GM12865 (cell line): ENCODE data around the gene JAM2.

Source experiments
- DNase-seq: peaks from one replicate; pipeline ENCODE4 v3.0.0; 2010; ENCODE audit warnings: low read depth
- H3K4me3 ChIP-seq: 2 replicates; pipeline ENCODE4 v1.5.1; 2011; ENCODE audit warnings: mild to moderate bottlenecking, low read depth, low read length, control low read depth
- TF ChIP-seq, protein P1 (sequence below): IDR thresholded peaks from 2 replicates; pipeline ENCODE4 v1.5.1; 2011; ENCODE audit warnings: low read length, control low read depth, low read depth, inconsistent platforms; ENCODE audit not compliant: insufficient read depth; ENCODE audit errors: missing control alignments

Gene JAM2

DNA sequence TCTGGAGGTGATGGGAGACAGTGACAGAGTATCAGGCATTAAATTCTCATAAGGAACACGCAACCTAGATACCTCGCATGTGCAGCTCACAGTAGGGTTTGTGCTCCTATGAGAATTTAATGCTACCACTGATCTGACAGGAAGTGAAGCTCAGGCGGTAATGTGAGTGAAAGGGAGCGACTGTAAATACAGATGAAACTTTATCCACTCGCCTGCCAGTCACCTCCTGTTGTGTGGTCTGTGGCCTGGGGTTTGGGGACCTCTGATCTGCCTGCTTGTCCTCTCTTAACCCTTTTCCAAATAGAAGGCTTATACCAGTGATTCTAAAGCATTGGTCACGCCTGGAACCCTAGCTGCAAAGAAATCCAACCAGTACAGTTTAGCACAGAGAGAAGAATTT, 111.0 kb downstream of the JAM2 start:
- H3K4me3 ChIP-seq = no peak overlapping the region
- DNase-seq = no peak
- TF ChIP-seq, protein P1, sequence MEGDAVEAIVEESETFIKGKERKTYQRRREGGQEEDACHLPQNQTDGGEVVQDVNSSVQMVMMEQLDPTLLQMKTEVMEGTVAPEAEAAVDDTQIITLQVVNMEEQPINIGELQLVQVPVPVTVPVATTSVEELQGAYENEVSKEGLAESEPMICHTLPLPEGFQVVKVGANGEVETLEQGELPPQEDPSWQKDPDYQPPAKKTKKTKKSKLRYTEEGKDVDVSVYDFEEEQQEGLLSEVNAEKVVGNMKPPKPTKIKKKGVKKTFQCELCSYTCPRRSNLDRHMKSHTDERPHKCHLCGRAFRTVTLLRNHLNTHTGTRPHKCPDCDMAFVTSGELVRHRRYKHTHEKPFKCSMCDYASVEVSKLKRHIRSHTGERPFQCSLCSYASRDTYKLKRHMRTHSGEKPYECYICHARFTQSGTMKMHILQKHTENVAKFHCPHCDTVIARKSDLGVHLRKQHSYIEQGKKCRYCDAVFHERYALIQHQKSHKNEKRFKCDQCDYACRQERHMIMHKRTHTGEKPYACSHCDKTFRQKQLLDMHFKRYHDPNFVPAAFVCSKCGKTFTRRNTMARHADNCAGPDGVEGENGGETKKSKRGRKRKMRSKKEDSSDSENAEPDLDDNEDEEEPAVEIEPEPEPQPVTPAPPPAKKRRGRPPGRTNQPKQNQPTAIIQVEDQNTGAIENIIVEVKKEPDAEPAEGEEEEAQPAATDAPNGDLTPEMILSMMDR = no peak

DNA sequence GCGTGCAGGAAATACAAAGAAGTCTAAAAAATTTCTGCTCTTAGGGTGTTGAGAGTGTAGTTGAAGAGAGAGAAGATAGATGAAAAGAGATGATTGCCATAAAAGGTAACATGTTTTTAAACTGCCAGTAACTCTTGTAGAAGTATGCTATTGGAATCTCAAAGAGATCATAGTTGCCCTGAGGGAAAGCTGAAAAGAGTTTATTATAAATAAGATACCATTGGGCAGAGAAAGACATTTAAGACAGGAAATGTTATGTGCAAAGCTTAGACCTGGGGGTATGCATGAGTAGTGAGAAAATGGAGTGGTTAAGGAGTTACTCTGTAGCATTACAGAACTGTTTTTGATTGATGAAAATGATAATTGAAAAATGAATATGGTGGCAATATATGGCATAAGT, 113.4 kb downstream of the JAM2 start:
- TF ChIP-seq, protein P1 = no peak
- no peak for DNase-seq
- H3K4me3 ChIP-seq = no peak overlapping the region

DNA sequence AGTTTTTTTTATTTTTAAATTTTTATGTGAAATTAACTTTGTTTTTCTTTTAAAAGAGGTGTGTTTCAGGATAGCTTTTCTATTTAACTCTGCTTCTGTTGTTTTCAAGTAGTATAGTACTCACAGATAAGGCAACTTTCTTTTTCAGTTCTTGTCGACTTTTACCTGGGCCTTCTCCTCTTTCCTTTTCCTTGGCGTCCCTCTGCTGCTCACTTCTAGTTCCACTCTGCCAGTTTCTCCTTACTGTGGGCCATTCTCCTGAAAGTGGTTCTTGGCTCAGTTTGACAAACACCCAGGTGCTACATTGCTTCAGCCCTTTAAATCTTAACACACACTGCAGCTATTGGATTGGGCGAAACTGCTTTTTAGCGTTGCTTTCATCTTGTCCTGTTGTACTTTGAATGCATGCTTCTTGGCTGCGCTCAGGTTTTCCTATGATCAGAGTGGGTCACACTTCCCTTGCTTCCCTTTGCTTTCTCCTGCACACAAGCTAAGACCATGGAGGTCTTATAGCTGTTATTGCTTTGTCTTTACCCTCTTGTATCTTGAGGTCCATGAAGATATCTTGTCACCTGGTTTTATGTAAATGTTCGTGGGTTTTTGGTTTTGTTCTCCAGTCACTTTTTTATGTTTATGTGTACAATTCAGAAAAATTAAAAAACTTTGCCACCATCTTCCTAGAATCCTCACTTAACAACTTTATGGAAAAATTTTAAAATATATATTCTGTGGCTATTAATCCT, 117.3 kb downstream of the JAM2 start:
- TF ChIP-seq, protein P1 = no peak
- DNase-seq = no peak
- no peak overlapping the region for H3K4me3 ChIP-seq

DNA sequence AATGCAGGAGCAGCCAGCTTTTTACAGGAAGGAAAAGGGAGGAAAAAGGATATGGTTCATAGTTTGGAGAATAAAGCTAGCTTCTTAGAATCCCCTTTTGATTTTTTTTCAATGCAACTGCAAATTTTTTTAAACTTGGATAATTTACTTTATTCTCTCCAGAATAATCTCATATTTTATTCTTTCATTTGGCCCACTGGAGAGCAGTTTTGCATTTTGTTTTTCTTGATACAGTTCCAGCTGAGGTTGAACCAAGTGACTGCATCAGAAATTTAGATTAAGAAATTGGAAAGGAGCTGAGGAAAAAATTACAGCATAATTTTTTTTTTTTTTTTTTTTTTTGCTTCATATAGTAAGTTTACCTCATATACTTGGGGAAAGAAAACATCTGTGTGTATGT, 118.5 kb downstream of the JAM2 start:
- H3K4me3 ChIP-seq = no peak overlapping the region
- TF ChIP-seq, protein P1 = no peak
- no peak for DNase-seq

DNA sequence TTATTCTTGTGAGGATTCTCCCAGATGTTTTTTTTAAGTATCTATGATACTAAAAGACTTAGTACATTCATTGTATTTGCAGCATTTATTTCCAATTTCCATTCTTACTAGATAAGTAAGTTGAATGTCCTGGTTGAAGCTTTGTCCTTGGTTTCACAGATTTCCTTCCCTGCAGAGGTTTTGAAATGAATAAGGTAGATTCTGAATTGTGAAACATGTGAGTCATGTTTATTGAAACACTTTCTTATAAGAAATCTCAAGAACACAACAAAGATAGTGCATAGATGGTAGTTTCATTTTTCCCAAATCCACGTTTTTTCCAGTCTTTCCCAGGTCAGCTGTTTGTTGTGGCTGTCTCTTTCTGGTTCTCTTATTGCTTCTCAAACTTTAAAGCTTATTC, 120.5 kb downstream of the JAM2 start:
- H3K4me3 ChIP-seq = no peak overlapping the region
- no peak for DNase-seq
- TF ChIP-seq, protein P1 = no peak

DNA sequence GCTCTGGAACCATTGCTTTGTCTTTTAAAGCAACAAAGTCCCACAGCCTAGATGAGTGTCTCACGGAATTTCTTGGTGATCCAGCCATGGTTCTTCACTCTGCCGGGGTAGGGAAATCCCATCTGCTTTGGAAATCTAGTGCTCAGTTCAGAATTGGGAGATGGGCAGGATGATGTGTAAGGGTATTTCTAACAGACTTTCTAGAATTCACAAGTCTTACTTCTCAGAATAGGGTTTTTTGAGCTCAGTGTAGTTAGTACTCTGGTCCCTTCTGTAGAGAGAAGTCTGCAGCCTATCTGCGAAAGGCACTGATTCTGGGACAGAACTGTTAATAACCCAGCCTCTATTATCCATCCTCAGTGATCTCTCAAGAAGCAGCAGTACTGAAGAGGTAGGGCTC, 121.0 kb downstream of the JAM2 start:
- TF ChIP-seq, protein P1 = no peak
- H3K4me3 ChIP-seq = no peak overlapping the region
- no peak for DNase-seq

DNA sequence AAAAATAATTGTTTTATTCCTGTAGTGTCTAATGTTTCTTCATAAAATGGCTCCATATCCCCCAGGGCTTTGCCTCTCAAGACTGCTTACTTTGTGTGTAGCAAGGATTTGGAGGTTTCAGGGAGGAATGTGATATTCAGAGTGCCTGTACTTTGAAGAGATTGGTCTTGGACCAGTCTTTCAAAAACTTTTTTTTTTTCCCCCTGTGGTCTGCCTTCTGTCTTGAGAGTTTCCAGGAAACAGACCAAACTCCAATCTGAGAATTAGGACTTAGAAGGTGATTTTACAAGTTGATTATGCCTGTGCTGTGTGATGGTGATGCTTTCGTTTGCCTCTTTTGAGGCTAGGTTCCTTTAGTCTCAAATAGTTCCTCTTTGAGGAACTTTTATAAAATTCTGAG, 121.6 kb downstream of the JAM2 start:
- DNase-seq = no peak
- H3K4me3 ChIP-seq = no peak overlapping the region
- TF ChIP-seq, protein P1 = no peak
